ENCODE data around the gene DNAJC3.

GRCh38 chr13:95650696-95651095, 26.2 kb upstream of the DNAJC3 start:
- no peak for TF ChIP-seq MAX (IDR thresholded peaks at IDR 0.05)
- no peak for TF ChIP-seq MAFK (IDR thresholded peaks at IDR 0.05; ENCODE audit: low read depth, low read length)
- TF ChIP-seq CTCF (IDR thresholded peaks at IDR 0.05; ENCODE audit: control extremely low read depth in 1 of 3, insufficient read depth in 1 of 3, low read depth in 1 of 3, low read length in 3 of 3): no peak
- no peak for TF ChIP-seq POLR2A (IDR thresholded peaks at IDR 0.05; ENCODE audit: control extremely low read depth in 1 of 2, low read depth in 2 of 2, low read length in 2 of 2)
- TF ChIP-seq SP2 (IDR thresholded peaks at IDR 0.05; ENCODE audit: low read length): no peak
- no peak for TF ChIP-seq SAP30 (IDR thresholded peaks at IDR 0.05; ENCODE audit: insufficient read depth, insufficient replicate concordance, low read length)
- TF ChIP-seq TEAD4 (IDR thresholded peaks at IDR 0.05; ENCODE audit: low read depth, low read length): no peak
- no peak for TF ChIP-seq YY1 (IDR thresholded peaks at IDR 0.05; ENCODE audit: low read depth, low read length)
- no peak for TF ChIP-seq EGR1 (IDR thresholded peaks at IDR 0.05; ENCODE audit: borderline replicate concordance, low read depth, low read length)
- no peak for TF ChIP-seq RNF2 (IDR thresholded peaks at IDR 0.05; ENCODE audit: borderline replicate concordance, low read depth, low read length, missing control alignments, poor library complexity, severe bottlenecking)
- no peak for TF ChIP-seq EZH2 (IDR thresholded peaks at IDR 0.05; ENCODE audit: low read depth, low read length, severe bottlenecking)
- no peak for TF ChIP-seq TAF1 (IDR thresholded peaks at IDR 0.05; ENCODE audit: low read depth, low read length)
- TF ChIP-seq JUN (IDR thresholded peaks at IDR 0.05; ENCODE audit: low read depth, low read length): no peak
